ENCODE data around the gene SEC14L5.
"Not testable (repeated sequence)": the region's sequence is repeated elsewhere in the genome, so short reads cannot be mapped to it uniquely, and the experiment has no call there.

Gene SEC14L5

DNA sequence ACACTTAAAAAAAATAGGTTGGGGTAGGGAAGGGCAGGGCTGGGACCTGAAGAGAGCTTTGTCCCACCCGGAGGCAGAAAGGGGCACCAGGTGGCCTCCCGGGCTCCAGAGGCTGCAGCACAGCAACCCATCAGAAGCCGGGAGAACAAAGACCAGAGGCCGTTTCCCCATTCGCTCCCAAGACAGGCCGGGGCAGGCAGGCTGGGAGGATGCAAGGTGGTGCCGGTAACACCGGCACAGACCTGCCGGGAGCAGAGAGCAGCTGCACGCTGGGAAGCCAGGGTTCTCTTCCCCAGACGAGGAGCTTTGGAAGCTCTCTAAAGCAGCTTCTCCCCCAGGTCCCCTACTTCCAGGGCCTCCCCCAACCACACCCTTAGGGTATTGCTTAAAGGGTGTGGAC lies 26.7 kb upstream of the SEC14L5 start:
- no peak for DNase-seq (ENCODE audit: low spot score)

DNA sequence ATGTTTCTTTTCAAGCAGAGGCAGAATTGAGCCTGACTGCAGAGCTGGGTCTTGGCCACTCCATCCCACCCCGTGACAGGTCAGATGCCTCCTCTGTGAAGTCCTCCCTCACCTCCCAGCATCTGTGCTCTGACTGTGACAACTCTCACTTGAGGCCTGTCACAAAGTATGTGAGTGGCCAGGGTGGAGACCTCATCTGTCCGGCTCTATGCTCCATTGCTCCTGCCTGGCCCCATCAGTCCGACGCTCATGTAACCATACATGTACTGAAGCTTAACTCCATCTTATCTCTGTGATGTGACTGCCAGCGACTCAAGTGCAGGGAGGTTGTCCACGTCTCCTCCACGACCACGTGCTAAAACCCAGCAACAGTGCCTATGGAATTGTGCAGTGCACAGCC lies 24.7 kb upstream of the SEC14L5 start:
- DNase-seq (ENCODE audit: low spot score) = no peak

DNA sequence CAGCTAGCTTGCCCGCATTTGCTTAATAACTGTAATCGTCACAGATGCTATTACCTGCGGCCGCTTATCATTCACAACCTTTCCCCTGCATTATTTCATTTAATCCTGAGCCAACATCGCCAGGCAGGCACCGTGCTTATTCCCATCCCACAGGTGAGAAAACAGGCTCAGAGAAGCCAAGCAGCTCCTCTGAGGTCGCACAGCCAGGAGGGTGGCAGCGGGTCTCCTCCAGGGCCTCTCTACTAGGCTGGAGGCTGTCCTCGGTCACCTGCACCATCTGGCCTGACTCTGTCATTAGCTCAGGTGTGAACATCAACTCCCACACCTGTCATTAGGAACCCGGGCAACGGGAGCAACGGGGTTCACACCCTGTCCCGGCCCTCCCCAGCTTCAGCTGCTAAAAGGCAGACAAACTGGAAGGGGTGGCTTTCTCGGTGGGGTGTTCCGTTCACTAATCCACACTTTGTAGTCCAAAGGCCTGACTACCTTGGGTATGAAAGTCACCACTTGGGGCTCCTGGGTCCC lies 24.2 kb upstream of the SEC14L5 start:
- no peak for DNase-seq (ENCODE audit: low spot score)

DNA sequence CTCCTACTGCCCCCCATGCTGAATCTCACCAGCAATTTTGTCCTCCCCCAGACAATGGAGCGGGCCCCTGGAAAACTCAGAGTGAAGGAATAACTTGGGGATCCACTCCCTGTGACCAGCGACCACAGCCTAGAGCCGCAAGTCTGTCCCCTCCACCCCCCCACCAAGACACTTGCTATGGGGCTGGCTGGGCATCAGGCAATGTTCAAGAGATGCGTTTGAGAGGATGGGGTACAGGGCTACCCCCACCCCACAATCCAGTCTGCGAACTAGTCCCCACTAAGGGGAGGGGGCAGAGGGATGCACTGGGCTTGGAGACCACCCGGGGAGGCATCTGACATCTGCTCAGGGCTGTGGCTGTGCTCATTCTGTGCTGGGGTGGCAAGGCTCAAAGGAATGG lies 23.5 kb upstream of the SEC14L5 start:
- no peak for DNase-seq (ENCODE audit: low spot score)

DNA sequence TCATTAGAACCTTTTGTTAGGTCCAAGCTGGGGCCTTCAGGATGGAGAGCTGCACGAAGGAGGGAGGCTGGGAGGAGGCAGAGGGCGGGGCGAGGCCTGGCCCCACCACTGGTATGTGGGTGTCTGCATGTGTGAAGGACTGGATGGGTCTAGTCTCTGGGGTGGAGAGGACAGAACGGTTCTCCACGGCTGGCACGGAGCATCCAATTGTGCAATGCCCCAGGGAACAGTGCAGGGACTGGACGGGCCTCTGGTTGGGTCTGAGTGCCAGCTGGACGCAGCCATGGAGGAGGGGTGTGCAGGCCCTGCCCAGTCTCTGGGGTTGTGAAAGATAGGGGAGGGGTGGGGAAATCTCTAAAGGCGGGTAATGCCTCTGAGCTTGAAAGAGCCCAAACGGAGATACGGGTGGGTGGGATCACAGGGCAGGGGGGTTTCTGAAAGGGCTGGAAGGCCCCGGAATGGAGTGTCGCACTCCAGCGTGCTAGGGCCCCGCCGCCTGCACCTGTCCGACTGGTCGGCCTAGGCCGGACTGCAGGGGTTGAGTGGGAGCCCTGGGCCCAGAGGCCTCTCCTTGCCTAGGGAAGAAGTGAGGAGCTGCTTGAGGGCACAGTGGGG lies 22.8 kb upstream of the SEC14L5 start:
- DNase-seq (ENCODE audit: low spot score) = peak; percentile 82

DNA sequence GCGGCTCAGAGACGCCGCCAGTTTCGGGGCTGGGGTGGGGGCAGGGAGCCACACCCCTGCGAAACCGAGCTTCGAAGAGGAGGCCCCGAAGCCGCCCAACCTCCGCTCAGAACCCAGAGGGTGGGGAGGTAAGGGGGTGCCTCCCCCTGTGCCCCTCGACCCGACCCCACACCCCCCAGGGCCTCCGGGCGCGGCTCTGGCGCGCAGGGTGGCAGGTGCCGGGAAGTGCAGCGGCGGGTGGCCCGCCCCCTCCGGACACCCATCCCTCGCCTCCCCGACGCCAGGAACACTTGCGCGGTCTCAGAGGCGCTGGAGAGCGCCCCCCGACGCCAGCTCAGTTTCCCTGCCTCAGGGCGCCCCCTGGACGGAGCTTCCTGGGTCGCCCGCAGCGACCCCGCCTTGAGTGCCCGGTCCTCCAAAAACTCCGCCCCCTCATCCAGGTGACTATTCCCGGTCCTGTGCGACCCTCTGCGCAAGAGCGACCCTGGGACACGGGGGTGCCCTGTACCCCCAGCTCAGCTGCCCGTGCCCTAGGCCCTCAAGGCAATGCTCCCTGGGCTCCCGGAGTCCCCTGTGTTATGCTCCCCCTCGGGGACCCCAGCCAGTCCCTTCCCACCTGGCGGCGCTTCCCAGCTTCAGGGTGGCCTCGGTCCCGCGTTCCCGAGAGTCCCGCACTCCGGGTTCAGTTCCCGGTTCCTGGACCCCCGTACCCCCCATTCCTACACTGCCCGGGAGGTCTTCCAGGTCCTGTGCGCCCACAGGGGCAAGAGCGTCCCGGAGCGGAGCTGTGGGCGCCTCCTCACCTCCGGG lies 21.7 kb upstream of the SEC14L5 start:
- DNase-seq (ENCODE audit: low spot score) = peak; percentile 36

DNA sequence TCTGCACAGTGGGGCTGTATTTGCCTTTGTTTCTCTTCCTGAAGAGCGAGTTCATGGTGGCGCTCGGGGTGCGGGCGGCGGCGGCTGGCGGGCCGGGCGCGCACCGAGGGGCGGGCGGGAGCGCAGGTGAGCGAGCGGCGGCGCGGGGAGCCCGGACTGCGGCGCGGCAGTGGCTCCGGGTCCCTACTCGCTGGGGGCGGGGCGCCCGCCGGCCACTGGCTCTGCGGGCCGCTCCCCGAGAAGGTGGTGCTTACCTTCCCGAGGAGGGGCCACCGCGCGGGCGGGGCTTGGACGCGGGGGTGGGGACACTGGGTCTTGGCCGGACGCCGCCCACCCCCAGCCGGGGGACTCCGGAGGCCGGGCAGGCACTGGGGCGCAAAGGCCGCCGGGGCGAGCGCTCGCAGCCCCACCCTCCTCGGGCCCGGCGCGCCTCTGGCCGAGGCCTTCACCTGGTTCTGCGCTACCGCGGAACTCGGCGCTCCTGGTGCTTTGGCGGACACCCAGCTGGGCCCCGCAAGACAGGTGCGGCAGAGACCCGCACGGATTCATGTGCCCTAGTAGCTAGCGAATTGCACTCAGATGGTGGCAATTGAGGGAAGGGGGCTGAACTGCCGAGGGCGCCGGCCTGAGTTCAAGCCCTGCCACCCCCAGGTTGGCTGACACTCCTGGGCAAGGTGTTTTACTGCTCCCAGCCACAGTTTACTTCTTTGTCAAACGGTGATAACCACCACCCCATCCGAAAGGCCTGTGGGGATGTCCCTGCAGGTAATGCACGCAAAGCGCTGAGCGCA lies 20.9 kb upstream of the SEC14L5 start, which contains the start of gene PPL:
PPL (minus strand) TSS at position 158 of the 791 bp plus-strand sequence; CDS start at position 55, 103 bp downstream.
- DNase-seq (ENCODE audit: low spot score) = no peak

DNA sequence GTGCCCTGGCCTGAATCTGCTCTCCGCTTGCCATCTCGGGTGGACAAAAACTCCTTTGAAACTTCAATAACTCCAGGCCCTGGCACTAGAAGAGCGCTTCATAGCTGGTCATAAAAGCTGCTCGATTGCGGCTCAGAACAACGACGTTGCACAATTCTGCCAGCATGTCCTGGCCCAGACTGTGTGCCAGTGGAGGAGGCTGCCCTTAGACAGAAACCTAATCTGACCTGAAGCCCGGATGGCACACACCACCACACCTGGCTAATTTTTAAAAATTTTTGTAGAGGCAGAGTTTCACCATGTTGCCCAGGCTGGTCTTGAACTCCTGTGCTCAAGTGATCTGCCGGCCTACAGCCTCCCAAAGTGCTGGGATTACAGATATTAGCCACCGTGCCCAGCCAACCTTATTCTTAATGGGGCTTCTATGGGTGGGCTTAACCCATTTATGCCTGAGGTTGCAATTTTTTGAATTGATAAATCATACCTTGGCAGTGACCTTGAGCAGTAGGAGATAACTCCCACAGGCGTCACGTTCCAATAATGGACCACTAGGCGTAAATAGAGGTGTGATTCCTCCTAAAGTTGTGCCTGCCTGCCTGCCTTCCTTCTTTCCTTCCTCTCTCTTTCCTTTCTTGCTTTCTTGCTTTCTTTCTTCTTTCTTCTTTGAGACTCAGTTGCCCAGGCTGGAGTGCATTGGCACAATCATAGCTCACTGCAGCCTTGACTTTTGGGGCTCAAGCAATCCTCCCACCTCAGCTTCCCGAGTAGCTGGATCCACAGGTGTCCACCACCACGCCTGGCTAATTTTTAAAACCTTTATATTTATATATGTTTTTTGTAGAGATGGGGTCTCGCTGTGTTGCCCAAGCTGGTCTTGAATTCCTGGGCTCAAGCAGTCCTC lies 20.1 kb upstream of the SEC14L5 start:
- DNase-seq (ENCODE audit: low spot score) = no peak

DNA sequence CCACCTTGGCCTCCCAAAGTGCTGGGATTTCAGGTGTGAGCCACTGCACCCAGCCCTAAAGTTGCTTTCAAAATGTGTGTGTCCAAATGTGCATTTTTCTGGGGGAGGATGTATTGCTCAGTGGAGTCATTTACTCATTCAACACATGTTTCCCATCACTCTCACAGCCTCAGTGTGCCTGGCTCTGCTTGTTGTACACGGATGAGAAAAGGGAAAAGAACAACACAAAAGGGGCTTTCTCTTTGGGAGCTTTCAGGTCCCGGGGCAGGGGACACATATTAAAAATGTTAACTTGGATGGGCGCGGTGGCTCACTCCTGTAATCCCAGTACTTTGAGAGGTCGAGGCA lies 19.5 kb upstream of the SEC14L5 start:
- no peak for DNase-seq (ENCODE audit: low spot score)

DNA sequence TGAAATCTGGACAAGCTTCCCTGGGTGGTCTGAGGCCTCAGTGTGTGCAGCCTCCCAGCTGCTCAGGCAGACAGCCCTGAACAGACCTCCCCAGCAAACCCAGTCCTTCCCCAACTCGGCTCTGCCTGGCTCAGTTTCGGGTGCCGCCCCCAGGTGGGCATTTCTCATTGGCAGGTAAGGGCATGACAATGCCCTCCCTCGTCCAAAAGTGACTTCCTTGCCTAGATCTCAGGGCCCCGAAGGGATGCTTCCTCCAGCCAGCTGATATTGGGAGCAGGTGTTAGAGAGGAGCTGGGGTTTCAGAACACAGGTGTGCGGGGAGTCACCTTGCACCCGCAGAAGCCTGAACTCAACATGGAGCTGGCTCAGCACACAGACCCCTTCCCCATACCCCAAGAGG lies 17.4 kb upstream of the SEC14L5 start:
- no peak for DNase-seq (ENCODE audit: low spot score)

DNA sequence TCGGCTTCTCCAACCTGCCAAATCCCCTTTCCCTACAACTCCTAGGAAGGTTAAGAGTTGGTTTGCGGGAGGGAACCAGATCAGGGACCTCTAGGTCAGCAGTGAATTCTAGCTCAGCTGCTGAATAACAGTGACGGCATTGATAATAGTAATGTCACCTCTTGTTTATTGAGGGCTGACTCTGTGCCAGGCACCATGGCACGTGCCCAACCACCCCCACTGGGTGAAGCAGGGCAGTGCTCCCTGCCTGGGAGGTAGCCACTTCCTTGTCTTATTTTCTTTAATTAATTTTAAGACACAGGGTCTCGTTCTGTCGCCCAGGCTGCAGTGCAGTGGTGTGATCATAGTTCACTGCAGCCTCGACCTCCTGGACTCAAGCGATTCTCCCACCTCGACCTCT lies 15.6 kb upstream of the SEC14L5 start:
- DNase-seq (ENCODE audit: low spot score) = no peak

DNA sequence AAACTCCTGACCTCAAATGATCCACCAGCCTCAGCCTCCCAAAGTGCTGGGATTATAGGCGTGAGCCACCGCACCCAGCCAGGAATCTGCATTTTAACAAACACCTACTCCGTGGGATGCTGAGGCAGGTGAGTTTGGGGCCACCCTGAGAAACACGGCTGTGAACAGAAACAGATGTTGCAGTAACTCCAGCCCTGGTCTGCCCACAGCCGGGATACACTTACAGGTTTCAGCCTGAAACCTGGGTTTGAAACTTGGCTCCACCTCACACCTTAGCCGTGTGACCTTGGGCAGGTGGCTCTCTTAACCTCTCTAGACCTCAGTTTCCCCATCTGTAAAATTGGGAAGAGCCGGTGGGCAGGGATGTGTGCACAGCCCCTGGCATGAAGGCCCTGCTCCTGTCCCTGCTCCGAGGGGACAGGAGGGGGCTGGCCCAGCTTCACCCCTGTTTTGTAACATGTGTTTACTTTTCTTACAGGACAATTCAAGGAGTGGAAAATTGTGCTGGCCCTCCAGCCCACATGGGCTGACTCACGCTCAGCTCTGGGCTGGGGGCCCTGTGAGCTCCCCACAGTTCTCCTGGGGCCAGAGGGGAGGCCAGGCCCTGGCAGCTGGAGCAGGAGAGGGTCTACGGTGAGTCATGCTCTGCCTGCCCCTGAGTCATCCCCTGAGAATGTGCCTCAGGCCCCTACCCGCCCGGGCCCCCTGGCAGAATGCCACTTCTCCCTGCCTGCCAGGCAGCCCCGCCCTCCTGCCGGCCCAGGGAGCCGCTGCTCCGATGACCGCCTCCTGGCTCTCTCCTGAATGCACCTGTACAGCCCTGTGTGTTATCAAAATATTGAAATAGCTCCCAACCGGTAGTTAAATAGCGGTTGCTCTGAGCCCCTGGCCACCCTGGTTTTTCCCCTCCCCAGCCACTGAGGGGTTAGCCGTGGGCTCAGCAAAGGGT lies 13.5 kb upstream of the SEC14L5 start:
- peak; percentile 96 for DNase-seq (ENCODE audit: low spot score)

DNA sequence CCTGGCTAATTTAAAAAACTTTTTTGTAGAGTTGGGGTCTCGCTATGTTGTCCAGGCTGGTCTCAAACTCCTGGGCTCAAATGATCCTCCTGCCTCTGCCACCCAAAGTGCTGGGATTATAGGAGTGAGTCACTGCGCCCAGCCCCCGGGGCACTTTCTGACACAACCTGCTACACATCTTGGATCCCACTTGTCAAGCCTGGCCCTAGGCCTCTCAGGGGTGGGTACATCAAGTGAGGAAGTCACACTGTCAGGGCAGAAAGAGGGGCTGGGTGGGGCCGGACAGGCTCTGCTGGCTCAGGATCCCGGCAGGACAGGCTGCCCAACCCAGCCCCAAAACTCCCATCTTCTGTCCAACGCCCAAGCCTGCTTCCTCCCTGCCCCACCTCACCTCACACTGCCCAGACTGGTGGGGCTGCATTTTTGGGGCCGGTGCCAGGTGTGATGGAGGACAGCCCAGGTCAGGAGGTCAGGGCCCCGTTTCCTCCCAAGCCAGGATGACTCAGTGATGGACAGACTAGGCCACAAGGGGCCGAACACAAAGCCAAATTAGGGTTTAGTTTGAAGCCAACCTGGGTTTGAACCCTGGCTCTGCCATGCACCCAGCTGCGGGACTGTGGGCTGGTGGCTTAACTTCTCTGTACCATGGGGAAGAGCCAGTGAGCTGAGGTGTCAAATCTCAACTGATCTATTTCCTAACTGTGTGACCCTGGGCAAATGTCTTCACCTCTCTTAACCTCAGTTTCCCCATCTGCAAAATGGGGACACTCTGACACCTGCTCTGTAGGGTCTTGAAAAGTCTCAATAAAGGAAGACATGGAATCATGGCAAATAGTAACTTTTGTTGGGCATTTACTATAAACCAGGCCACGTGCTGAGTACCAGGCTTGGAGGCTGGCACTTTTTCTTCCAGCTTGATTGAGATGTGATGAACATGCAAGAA lies 12.3 kb upstream of the SEC14L5 start:
- no peak for DNase-seq (ENCODE audit: low spot score)

DNA sequence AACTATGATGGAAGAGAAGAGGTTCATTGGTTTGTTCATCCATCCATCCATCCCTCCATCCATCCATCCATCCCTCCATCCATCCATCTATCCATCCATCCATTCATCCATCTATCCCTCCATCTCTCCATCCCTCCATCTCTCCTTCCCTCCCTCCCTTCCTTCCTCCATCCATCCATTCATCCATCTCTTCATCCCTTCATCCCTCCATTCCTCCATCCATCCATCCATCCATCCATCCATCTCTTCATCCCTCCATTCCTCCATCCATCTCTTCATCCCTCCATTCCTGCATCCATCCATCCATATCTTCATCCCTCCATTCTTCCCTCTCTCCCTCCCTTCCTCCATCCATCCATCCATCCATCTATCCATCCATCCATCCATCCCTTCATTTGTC lies 11.2 kb upstream of the SEC14L5 start:
- DNase-seq (ENCODE audit: low spot score) = no peak

DNA sequence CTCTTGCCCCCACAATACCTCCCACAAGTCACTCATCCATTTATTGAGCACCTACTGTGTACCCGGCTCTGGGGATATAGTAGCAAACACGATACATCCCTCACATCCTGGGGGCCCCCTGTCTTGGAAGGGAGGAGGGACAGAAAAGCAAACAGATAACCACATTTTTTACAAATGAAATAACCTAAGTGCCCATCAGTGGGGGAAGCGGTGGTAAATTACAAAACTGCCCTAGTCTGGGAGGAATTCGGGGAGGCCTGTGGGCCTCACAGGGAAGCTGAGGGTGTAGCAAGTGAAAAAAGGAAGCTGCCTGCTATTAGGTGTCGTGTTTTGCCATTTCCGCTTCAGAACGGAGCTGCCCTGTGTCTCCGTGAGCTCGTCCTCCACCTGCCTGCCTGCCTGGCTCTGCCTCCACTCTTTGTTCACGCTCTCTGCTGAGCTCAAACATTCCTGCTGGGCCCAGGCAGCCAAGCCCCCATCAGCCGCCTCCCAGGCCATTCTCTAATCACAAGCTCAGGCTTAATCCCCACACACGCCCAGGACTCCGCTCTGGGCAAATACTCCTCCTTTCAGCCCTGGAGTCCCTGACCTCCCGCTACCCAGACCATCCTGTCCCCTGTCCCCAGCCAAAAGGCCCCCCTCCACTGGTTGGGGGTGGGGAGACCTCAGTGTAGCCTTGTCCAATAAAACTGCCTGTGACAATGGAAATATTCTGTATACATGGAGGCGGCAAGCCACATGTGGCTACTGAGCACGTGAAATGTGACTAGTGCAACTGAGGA lies 10.2 kb upstream of the SEC14L5 start:
- no peak for DNase-seq (ENCODE audit: low spot score)

DNA sequence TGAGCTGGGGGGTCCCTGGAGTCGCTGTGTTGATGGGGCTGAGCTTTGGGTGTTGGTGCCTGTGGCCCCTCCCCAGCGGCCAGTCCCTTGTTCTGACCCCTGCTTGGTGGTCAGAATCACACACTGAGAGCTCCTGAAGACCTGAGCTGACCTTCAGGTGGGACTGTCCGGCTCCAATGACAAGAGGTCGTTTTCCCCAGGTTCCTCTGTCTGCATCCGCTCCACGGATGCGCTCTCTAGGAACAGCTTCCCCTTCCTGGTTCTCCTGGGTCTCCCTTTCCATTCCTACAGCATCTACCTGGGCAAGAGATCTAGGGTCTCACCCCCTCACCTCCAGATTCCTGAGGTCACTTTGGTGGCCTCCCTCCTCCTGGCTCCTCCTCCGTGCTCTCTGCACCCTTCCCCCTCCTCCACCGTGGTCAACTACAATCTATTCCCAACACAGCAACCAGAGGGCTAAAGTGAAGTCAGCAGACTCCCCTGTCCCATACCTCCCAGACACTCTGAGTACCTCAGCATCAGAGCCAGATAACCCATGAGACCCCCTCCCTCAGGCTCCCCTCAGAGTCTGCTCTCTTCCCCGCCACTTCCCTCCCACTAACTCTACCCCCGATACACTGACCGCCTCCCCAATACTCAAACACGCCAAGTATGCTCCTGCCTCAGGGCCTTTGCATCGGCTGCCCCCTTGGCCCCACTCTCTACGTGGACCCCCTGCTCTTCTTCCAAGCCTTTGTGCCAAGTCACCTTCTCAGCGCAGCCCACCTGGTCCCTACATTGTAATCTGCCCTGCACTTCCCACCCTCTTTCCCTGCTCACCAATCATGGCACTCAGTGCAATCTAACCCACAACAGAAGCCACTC lies 9.0 kb upstream of the SEC14L5 start:
- DNase-seq (ENCODE audit: low spot score) = no peak

DNA sequence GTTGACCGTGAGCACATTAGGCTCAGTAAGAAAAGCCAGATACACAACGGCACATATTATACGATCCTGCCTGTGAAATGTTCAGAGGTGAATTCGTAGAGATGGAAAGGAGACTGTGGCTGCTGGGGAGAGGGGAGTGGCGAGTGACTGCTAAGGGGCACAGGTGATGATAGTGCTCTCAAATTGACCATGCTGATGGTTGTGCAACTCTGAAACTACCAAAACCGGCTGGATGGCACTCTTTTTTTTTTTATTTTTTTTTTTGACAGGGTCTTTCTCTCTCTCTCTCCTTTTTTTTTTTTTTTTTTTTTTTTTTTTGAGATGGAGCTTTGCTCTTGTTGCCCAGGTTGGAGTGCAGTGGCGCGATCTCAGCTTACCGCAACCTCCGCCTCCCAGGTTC lies 8.1 kb upstream of the SEC14L5 start:
- no peak for DNase-seq (ENCODE audit: low spot score)

DNA sequence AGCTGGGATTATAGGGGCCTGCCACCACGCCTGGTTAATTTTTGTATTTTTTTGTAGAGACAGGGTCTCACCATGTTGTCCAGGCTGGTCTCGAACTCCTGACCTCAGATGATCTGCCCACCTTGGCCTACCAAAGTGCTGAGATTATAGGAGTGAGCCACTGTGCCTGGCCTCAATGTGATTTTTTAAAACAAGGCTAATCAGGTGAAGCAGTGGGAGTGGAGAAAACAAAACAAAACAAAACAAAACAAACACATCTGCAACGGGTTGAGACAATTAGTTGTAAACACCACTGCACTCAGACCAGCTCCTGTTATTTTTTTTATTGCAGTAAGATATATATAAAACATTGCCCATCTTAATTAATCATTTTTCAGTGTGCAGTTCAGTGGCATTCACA lies 6.5 kb upstream of the SEC14L5 start:
- not testable (repeated sequence) for DNase-seq (ENCODE audit: low spot score)
